NB4 (cell line): Measurements from ENCODE around the gene SSBP1.

ENCODE experiments used
- DNase-seq: peaks from one replicate; pipeline ENCODE4 v3.0.0; 2010; ENCODE audit warnings: low read depth
- H3K4me3 ChIP-seq: one replicate; pipeline ENCODE4 v1.5.1; 2011; ENCODE audit warnings: mild to moderate bottlenecking, low read depth, low read length, moderate library complexity
- CTCF ChIP-seq: IDR thresholded peaks from one replicate; pipeline ENCODE4 v1.5.1; 2012; ENCODE audit warnings: low read depth, low read length
- MYC ChIP-seq: IDR thresholded peaks from 2 replicates; pipeline ENCODE4 v1.6.1; 2011; ENCODE audit warnings: low read depth, low read length
- POLR2A ChIP-seq: IDR thresholded peaks from 2 replicates; pipeline ENCODE4 v1.6.1; 2011; ENCODE audit warnings: mild to moderate bottlenecking; ENCODE audit not compliant: insufficient read length; ENCODE audit errors: extremely low read depth
- TF ChIP-seq, protein P1 (sequence below): IDR thresholded peaks from 2 replicates; pipeline ENCODE4 v1.6.1; 2011; ENCODE audit warnings: low read depth, low read length

Gene SSBP1

DNA sequence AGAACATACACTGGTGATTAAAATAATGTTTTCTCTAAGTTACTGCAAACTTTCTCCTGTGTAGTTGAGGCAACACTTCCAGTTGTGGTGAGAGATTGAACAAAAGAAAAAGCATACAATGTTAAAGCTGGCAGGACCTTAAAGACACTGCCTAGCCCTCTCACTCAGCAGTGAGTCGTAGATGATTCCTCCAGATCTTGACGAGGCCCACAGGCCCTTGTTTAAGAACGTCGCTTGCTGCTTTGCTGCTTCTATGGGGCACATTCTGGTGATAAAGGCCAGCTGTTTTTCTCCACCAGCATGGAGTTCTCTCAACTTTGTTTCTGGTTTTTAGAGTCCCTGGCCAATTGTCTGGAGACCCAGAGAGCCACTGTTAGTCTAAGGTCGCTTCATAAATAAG is 33.4 kb upstream of the SSBP1 start:
- H3K4me3 ChIP-seq: no peak overlapping the region
- TF ChIP-seq POLR2A: no peak
- no peak for TF ChIP-seq MYC
- TF ChIP-seq, protein P1, sequence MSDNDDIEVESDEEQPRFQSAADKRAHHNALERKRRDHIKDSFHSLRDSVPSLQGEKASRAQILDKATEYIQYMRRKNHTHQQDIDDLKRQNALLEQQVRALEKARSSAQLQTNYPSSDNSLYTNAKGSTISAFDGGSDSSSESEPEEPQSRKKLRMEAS: no peak
- no peak for TF ChIP-seq CTCF
- DNase-seq: no peak

DNA sequence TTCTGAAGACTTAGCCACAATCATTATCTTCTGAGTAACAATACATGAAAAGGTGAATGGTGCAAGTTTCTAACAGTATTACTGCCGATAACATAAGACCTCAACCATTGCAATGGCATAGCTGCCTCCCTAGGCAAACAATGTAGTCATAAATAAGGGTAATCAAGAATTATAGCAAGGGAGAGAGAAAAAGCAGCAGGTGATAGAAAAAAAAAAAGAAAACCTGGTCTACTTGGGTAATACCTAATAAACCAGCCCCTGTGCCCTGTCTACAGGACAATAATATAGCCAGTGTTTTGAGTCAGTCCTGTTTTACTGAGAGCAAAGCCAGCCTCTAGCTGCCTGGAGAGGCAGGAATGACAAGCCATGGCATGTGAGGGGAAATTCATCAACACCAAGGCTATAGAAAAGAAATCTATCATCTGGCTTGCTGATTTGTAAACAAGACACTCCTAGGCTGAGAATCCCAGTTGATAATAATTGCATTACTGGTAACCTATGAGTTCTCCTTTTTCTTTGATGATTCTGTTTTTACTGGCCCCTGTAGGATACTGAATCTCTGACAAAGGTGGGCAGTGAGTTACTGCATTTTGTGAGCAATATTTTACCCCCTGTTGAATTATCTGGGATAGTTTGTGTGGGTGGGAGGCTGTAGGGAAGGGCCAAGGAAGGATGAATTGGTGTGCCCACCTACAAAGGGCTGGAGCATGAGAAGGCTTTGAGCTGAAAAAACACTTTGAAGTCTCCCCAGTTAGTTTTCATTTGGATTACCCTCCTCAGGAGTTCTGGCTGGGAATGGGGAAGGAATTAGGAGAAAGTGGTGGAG is 31.7 kb upstream of the SSBP1 start:
- H3K4me3 ChIP-seq: no peak overlapping the region
- TF ChIP-seq CTCF: no peak
- TF ChIP-seq MYC: no peak
- TF ChIP-seq, protein P1: no peak
- no peak for TF ChIP-seq POLR2A
- DNase-seq: no peak

DNA sequence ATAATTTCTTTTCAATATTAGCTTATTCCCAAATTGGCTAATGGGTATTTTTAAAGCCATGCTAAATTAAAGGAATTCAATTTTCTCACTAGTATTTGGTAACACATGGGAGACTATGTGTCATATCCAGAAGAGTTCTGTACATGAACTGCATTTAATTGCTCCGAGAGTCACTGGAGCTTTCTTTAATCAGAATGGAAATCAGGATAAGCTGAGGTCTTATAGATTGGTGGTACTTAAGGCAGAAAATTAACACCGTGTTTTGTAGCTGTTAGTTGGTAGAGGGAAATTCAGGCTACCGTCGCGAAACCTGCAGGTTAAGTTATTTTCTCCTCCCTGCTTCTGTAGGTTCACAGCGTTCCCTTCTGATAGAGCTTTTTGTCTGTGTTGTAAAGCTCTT is 29.8 kb upstream of the SSBP1 start, which contains the start of gene WEE2:
Gene WEE2 (plus strand): TSS at position 3 of the 400 bp plus-strand sequence. CDS start 406 bp downstream, outside the sequence.
- no peak for TF ChIP-seq MYC
- TF ChIP-seq POLR2A: no peak
- TF ChIP-seq, protein P1: no peak
- no peak for TF ChIP-seq CTCF
- no peak for DNase-seq
- H3K4me3 ChIP-seq: no peak within 1 kb of the TSS

- DNase-seq: no peak
- no peak overlapping the region for H3K4me3 ChIP-seq
- TF ChIP-seq, protein P1: no peak
- TF ChIP-seq POLR2A (no peak), CTCF (no peak), MYC (no peak)
These were observed 28.8 kb upstream of the SSBP1 start for GRCh38 chr7:141709318-141709717.

- no peak overlapping the region for H3K4me3 ChIP-seq
- DNase-seq: no peak
- TF ChIP-seq, protein P1: no peak
- TF ChIP-seq MYC: no peak
- no peak for TF ChIP-seq POLR2A
- TF ChIP-seq CTCF: no peak
These were observed 28.4 kb upstream of the SSBP1 start for GRCh38 chr7:141709749-141710148.
